Muscle layer of colon (tissue), 2 donors: ENCODE results near the gene ZNF585A.
A peak's percentile ranks its signal among the peaks of the same experiment; 100 is the strongest.
"Not testable (repeated sequence)": the region's sequence is repeated elsewhere in the genome, so short reads cannot be mapped to it uniquely, and the experiment has no call there.

ENCODE experiments used
- H3K27ac ChIP-seq: one replicate; pipeline ENCODE4 v1.7.0; 2013; ENCODE audit warnings: low read depth, mild to moderate bottlenecking, low read length, moderate library complexity
- H3K27me3 ChIP-seq, 2 donors: one replicate each; pipeline ENCODE4 v1.7.0; 2013; ENCODE audit warnings: low read length in 2 of 2, mild to moderate bottlenecking in 2 of 2; ENCODE audit not compliant: insufficient read depth in 2 of 2, control insufficient read depth in 1 of 2
- H3K36me3 ChIP-seq: one replicate; pipeline ENCODE4 v1.7.0; 2013; ENCODE audit warnings: mild to moderate bottlenecking, low read length; ENCODE audit not compliant: insufficient read depth
- H3K4me1 ChIP-seq: one replicate; pipeline ENCODE4 v1.7.0; 2013; ENCODE audit warnings: mild to moderate bottlenecking, low read length; ENCODE audit not compliant: insufficient read depth
- H3K4me3 ChIP-seq, 2 donors: one replicate each; pipeline ENCODE4 v1.7.0; 2013; ENCODE audit warnings: low read length in 2 of 2, low read depth in 1 of 2, mild to moderate bottlenecking in 1 of 2, moderate library complexity in 1 of 2
- H3K9ac ChIP-seq: one replicate; pipeline ENCODE4 v1.7.0; 2013; ENCODE audit warnings: low read length
- H3K9me3 ChIP-seq: one replicate; pipeline ENCODE4 v1.7.0; 2013; ENCODE audit warnings: mild to moderate bottlenecking, low read length
- donor health status: abdominal sarcoma.
- donor health status: Adenocarcinoma of cecum.

Gene ZNF585A

DNA sequence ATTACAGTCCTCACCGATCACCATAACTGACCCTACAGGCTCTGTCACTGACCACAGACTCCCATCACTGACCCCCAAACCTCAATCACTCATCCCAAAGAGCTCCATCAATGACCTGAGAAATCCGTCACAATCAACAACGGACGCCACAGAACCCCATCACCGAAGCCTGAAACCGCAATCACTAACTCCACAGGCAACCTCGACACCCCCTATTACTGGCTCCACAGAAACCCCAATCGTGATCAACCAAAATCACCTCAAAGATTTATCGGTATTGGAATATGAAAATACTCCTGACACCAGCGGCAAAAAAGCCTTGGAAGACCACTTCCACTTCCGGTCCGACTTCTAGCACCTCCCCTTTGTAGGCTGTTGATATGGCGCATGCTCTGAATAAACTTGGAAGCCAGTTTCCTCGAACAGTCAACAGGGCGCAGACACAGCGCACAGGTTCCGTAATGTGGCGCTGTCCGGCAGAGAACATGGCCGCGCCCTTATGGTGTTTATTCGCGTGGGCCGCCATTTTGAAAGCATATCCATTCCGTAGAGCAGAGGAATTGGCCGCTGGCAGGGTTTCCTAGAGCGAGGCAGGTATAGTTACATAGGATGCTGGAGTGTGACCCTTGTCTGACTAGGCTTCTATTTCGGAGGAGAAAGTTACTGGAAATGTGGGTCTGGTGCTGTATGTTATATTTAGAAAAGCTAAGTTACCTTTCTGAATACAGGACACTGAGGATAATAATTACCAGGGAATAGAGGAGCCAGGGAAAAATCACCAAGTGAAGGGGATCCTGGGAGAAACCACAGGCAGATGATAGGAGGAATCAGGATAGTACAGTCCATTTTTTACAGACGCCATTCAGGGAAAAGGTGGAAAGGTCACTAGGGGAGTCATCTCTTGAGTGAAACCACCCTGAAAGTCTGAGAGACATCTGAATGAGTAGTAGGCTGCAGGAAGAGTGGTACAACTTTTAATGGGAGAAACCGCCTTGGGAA lies at the start of gene ZNF585A:
Gene ZNF585A, minus strand, starts transcription at position 328 of the 999 bp plus-strand sequence. CDS start 2,785 bp downstream, outside the sequence.
- Histone ChIP-seq H3K36me3 (peaks cover 16% of the 10 kb centered on the region), H3K27me3 (no peaks in the 10 kb centered on the region), H3K4me3 (peak within 1 kb of the TSS; percentile 43 to 81), H3K27ac (peak within 1 kb of the TSS; percentile 35), H3K4me1 (no peaks in the 10 kb centered on the region), H3K9ac (peak within 1 kb of the TSS; percentile 79), H3K9me3 (peaks cover 4% of the 10 kb centered on the region)

DNA sequence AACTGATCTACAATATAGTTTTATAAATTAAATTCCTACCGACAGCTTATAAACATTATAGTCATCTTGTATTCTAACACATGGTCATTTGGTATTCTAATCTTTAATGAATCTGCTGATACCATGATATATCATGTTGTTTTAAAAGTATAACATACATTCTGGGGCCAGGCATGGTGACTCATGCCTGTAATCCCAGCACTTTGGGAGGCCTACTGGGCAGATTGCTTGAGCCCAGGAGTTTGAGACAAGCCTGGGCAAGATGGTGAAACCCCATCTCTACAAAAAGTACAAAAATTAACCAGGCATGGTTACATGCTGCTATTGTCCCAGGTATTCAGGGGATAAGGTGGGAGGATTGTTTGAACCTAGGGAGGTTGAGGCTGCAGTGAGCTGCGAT lies 48.6 kb upstream of the ZNF585A start:
- Histone ChIP-seq H3K27ac (no peak overlapping the region), H3K36me3 (peaks cover 19% of the 10 kb centered on the region), H3K27me3 (no peaks in the 10 kb centered on the region), H3K4me1 (no peaks in the 10 kb centered on the region), H3K9me3 (no peaks in the 10 kb centered on the region), H3K9ac (no peak overlapping the region), H3K4me3 (no peak overlapping the region)

GRCh38 chr19:37220383-37220782 lies 47.9 kb upstream of the ZNF585A start:
- H3K27me3 ChIP-seq: no peaks in the 10 kb centered on the region
- H3K9ac ChIP-seq: no peak overlapping the region
- H3K27ac ChIP-seq: no peak overlapping the region
- peaks cover 12% of the 10 kb centered on the region for H3K36me3 ChIP-seq
- H3K4me3 ChIP-seq: no peak overlapping the region
- no peaks in the 10 kb centered on the region for H3K4me1 ChIP-seq
- H3K9me3 ChIP-seq: no peaks in the 10 kb centered on the region

GRCh38 chr19:37218592-37218935 lies 46.1 kb upstream of the ZNF585A start:
- no peaks in the 10 kb centered on the region for H3K4me1 ChIP-seq
- peaks cover 10% of the 10 kb centered on the region for H3K36me3 ChIP-seq
- peak overlapping the region; percentile 85 to 98 for H3K4me3 ChIP-seq
- no peaks in the 10 kb centered on the region for H3K27me3 ChIP-seq
- H3K9me3 ChIP-seq: no peaks in the 10 kb centered on the region
- H3K27ac ChIP-seq: peak overlapping the region; percentile 94
- peak overlapping the region; percentile 85 for H3K9ac ChIP-seq

GRCh38 chr19:37217775-37218591 lies 45.5 kb upstream of the ZNF585A start, which contains the start of gene ZNF383:
ZNF383 (plus strand) TSS chr19:37218214; CDS start chr19:37230454, 12,240 bp downstream.
- H3K27me3 ChIP-seq: no peaks in the 10 kb centered on the region
- peak within 1 kb of the TSS; percentile 85 for H3K9ac ChIP-seq
- peak within 1 kb of the TSS; percentile 85 to 98 for H3K4me3 ChIP-seq
- no peaks in the 10 kb centered on the region for H3K9me3 ChIP-seq
- H3K4me1 ChIP-seq: no peaks in the 10 kb centered on the region
- peaks cover 10% of the 10 kb centered on the region for H3K36me3 ChIP-seq
- peak within 1 kb of the TSS; percentile 94 for H3K27ac ChIP-seq

DNA sequence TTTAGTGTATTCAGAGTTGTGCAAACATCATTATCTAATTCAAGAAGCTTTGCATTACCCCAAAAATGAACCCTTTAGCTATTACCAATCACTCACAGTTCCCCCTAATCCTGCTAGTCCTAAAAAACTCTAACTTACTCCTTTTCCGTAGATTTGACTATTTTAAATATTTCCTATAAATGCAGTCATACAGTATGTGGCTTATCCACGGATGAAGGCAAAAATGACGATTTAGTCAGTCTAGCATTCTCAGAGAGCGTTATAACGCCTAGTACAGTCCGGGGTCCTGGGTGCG lies 44.9 kb upstream of the ZNF585A start:
- Histone ChIP-seq H3K27ac (peak overlapping the region; percentile 94), H3K9ac (peak overlapping the region; percentile 85), H3K27me3 (no peaks in the 10 kb centered on the region), H3K9me3 (no peaks in the 10 kb centered on the region), H3K36me3 (peaks cover 10% of the 10 kb centered on the region), H3K4me1 (no peaks in the 10 kb centered on the region), H3K4me3 (peak overlapping the region; percentile 85 to 98)

- H3K27ac ChIP-seq: no peak overlapping the region
- no peak overlapping the region for H3K9ac ChIP-seq
- no peaks in the 10 kb centered on the region for H3K27me3 ChIP-seq
- no peak overlapping the region for H3K4me3 ChIP-seq
- H3K9me3 ChIP-seq: no peaks in the 10 kb centered on the region
- H3K36me3 ChIP-seq: peaks cover 16% of the 10 kb centered on the region
- H3K4me1 ChIP-seq: no peaks in the 10 kb centered on the region
These were observed 25.3 kb upstream of the ZNF585A start for GRCh38 chr19:37197768-37198167.

- not testable (repeated sequence) for H3K27ac ChIP-seq, H3K9me3 ChIP-seq, H3K27me3 ChIP-seq, H3K9ac ChIP-seq, H3K4me1 ChIP-seq, H3K4me3 ChIP-seq
- peaks cover 16% of the 10 kb centered on the region for H3K36me3 ChIP-seq
These were observed 24.6 kb upstream of the ZNF585A start for GRCh38 chr19:37197115-37197514.

- H3K9ac ChIP-seq, H3K4me3 ChIP-seq, H3K4me1 ChIP-seq, H3K27ac ChIP-seq, H3K9me3 ChIP-seq, H3K27me3 ChIP-seq: not testable (repeated sequence)
- H3K36me3 ChIP-seq: peaks cover 25% of the 10 kb centered on the region
These were observed 22.8 kb upstream of the ZNF585A start for GRCh38 chr19:37195248-37195647.

DNA sequence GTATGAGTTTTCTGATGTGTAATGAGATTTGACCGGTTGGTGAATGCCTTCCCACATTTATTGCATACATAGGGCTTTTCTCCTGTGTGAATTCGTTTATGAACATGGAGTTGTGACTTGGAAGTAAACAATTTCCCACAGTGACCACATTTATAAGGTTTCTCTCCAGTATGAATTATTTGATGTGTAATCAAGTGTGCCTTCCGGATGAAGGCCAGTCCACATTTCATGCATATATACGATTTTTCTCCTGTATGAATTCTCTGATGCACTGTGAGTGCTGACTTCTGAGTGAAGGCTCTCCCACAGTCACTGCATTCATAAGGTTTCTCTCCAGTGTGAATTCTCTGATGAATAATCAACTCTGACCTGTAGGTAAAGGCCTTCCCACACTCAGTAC lies 13.6 kb upstream of the ZNF585A start:
- H3K27ac ChIP-seq, H3K27me3 ChIP-seq, H3K9ac ChIP-seq, H3K4me1 ChIP-seq: not testable (repeated sequence)
- Histone ChIP-seq H3K4me3 (peak overlapping the region in 1 of 2 donors; percentile 11), H3K36me3 (peaks cover 40% of the 10 kb centered on the region), H3K9me3 (peaks cover 67% of the 10 kb centered on the region)

DNA sequence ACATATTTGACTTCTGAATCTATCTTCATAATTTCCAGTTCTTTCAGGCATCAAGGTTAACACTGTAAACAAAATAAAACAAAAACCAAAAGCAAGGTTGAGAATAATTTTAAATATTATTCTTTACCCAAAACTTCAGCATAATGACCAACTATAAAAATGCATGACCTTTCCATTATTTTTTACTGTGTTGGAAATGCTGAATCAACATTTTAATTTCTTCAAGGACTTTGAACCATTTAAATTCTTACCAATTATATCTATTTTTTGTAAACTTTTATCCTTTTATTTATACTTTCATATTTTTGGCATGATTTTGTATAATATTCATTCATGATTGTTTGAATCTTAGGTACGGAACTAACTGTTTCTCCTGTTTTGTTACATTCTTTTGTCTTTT lies 6.9 kb downstream of the ZNF585A start:
- no peaks in the 10 kb centered on the region for H3K4me1 ChIP-seq
- no peaks in the 10 kb centered on the region for H3K27me3 ChIP-seq
- no peak overlapping the region for H3K27ac ChIP-seq
- no peak overlapping the region for H3K9ac ChIP-seq
- H3K4me3 ChIP-seq: no peak overlapping the region
- H3K9me3 ChIP-seq: peaks cover 27% of the 10 kb centered on the region
- peaks cover 38% of the 10 kb centered on the region for H3K36me3 ChIP-seq
